GM12878 (cell line): Measurements from ENCODE around the gene BEST2. TPM values are rescaled to one million over a fixed set of nuclear protein-coding genes. Genes with fewer than 3 reads are reported as not detected.

Experiments
- ATAC-seq: fragments of 200-7000 bp; cut with Tn5 transposase; 3 replicates; pipeline ENCODE4 v1.9.1; 2020; ENCODE audit warnings: mild to moderate bottlenecking, moderate library complexity
- BruUV-seq: library from RNA; stranded (reverse); fragments of 400-500 nt; replicated peaks from 2 replicates; lab custom pipeline; 2021; lab: Mats Ljungman, UMichigan
- CTCF ChIA-PET: fragments of 300-600 bp; sonication (Branson Sonifier 250); formaldehyde crosslinking; extraction: SDS; loops from one replicate; lab custom pipeline; 2021; ENCODE audit warnings: inconsistent platforms; lab: Yijun Ruan, JAX
- POLR2A ChIA-PET: fragments of 350-600 bp; formaldehyde crosslinking; extraction: SDS; loops from one replicate; lab custom pipeline; 2021; ENCODE audit warnings: inconsistent platforms; lab: Charles Lee
- RAD21 ChIA-PET: fragments of 300-600 bp; sonication (Branson Sonifier 250); formaldehyde crosslinking; loops from one replicate; lab custom pipeline; 2023; ENCODE audit warnings: antibody characterized with exemption; ENCODE audit not compliant: unreplicated experiment; lab: Charles Lee
- SMC1A ChIA-PET: fragments of 300-600 bp; sonication (Branson Sonifier 250); formaldehyde crosslinking; loops from one replicate; lab custom pipeline; 2023; ENCODE audit not compliant: unreplicated experiment, uncharacterized antibody; lab: Charles Lee
- DNase-seq: peaks from one replicate; pipeline ENCODE4 v3.0.0-alpha.2; 2011; ENCODE audit warnings: low read depth, low spot score
- FAIRE-seq: peaks from 3 replicates; lab custom pipeline; 2011; peaks lifted over from hg19 to GRCh38; lab: Jason Lieb, UNC
- H2AFZ ChIP-seq: 2 replicates; pipeline ENCODE4 v1.6.0; 2011; ENCODE audit warnings: low read depth, low read length, control low read depth; ENCODE audit not compliant: control insufficient read depth
- H3K27ac ChIP-seq: 2 replicates; pipeline ENCODE4 v1.5.1; 2011; ENCODE audit warnings: control low read depth; ENCODE audit not compliant: control insufficient read depth, insufficient read depth
- H3K27me3 ChIP-seq, 2 experiments: replicated peaks in 1 of 2; 2 replicates each; pipeline versions ENCODE4 v1.6.0 to v1.6.1; 2011; ENCODE audit warnings: low read length in 1 of 2; ENCODE audit not compliant: control insufficient read depth in 2 of 2, insufficient read depth in 2 of 2
- H3K36me3 ChIP-seq, 2 experiments: 2 replicates each; pipeline ENCODE4 v1.5.1; 2011; ENCODE audit warnings: low read length in 1 of 2; ENCODE audit not compliant: control insufficient read depth in 2 of 2, insufficient read depth in 2 of 2
- H3K4me1 ChIP-seq: 2 replicates; pipeline ENCODE4 v1.6.1; 2011; ENCODE audit warnings: mild to moderate bottlenecking, low read length, moderate library complexity, mixed read lengths; ENCODE audit not compliant: control insufficient read depth, insufficient read depth
- H3K4me2 ChIP-seq: 2 replicates; pipeline ENCODE4 v1.6.0; 2011; ENCODE audit warnings: control low read depth; ENCODE audit not compliant: control insufficient read depth, insufficient read depth
- H3K4me3 ChIP-seq: fragments of 200-600 bp; sonication (generic); 2 replicates; pipeline ENCODE4 v1.5.1; 2016
- H3K79me2 ChIP-seq: 2 replicates; pipeline ENCODE4 v1.6.0; 2011; ENCODE audit warnings: low read length; ENCODE audit not compliant: control insufficient read depth, insufficient read depth
- H3K9ac ChIP-seq: 2 replicates; pipeline ENCODE4 v1.8.0; 2011; ENCODE audit warnings: low read length, control low read depth, mixed read lengths; ENCODE audit not compliant: control insufficient read depth, insufficient read depth
- H3K9me3 ChIP-seq: replicated peaks from 3 replicates; pipeline ENCODE4 v1.5.1; 2011; ENCODE audit warnings: mild to moderate bottlenecking, low read length; ENCODE audit not compliant: control insufficient read depth, insufficient read depth
- H4K20me1 ChIP-seq: 2 replicates; pipeline ENCODE4 v1.6.0; 2011; ENCODE audit not compliant: control insufficient read depth, insufficient read depth
- HSF1 ChIP-seq: fragments of 150-350 bp; IDR thresholded peaks from 2 replicates; pipeline ENCODE4 v1.6.1; 2014; ENCODE audit warnings: mild to moderate bottlenecking, low read depth, low read length
- IKZF2 ChIP-seq, 2 experiments: fragments of 450-650 bp; IDR thresholded peaks; 2 replicates each; pipeline ENCODE4 v1.6.1; 2017; ENCODE audit warnings: mild to moderate bottlenecking in 2 of 2, moderate library complexity in 2 of 2
- WGBS: methylation state at CpG from one replicate; pipeline ENCODE4 v1.1.6; 2016; ENCODE audit warnings: low lambda C conversion rate; ENCODE audit not compliant: insufficient replicate concordance, insufficient coverage; ENCODE audit errors: missing lambda C conversion rate; 5-methylcytosine and 5-hydroxymethylcytosine counted together
- in situ Hi-C: fragments of 300-500 bp; cut with MboI; formaldehyde crosslinking; loops from 9 replicates; pipeline ENCODE4 v1.14.3; 2018; ENCODE audit warnings: mixed read lengths
- intact Hi-C: fragments of 100-400 bp; cut with micrococcal nuclease; formaldehyde crosslinking; loops from one replicate; pipeline ENCODE4 v1.14.2; 2022; ENCODE audit not compliant: unreplicated experiment
- polyA plus RNA-seq, 11 experiments: library from polyadenylated mRNA; depleted of rRNA in 4 of 11; unstranded in 6 of 11; stranded (reverse) in 5 of 11; fragments of >200 nt; fragmentation: Nextera tagmentation in 4 of 11; fragmentation: Illumina TruSeq in 1 of 11; extraction: Ambion mirVana in 4 of 11; extraction: Trizol in 1 of 11; gene quantifications; 1 replicate in 1 of 11; 2 replicates in 10 of 11; pipeline versions ENCODE4 v1.2.1 to v1.2.3, GENCODE V29; 2011 to 2016; ENCODE audit warnings: inconsistent platforms in 2 of 11, missing spikeins in 2 of 11, low read depth in 1 of 11
- total RNA-seq, 4 experiments: library from RNA; depleted of rRNA in 3 of 4; stranded (reverse); fragments of >200 nt in 3 of 4; fragmentation: Illumina TruSeq in 1 of 4; extraction: Trizol in 1 of 4; gene quantifications; 2 replicates each; pipeline versions ENCODE4 v1.2.1 to v1.2.3, GENCODE V29; 2013 to 2021

BEST2 gene
- total and polyA plus RNA-seq, 10 of the 15 experiments (the other 5 are each of a cell fraction or from before 2014, with no cell fraction given) = not detected

- WGBS = 71% methylated on average over 6 of the region's 6 CpGs
- no peak for FAIRE-seq
- RAD21 ChIA-PET = interaction anchor here (1.2 to 9.0 kb wide), 7 partner anchors 17 to 88 kb away, joined by 3 to 76 read pairs (median 7); partner anchors contain the start of gene TNPO2
These were observed 8.1 kb downstream of the BEST2 start for GRCh38 chr19:12759686-12760085.

More at GRCh38 chr19:12759686-12760085, 8.1 kb downstream of the BEST2 start:
- no TSS peak for BruUV-seq
- no peak overlapping the region for H3K4me2 ChIP-seq
- no peaks in the 10 kb centered on the region for H3K4me1 ChIP-seq
- no peaks in the 10 kb centered on the region for H3K79me2 ChIP-seq
- no peak overlapping the region for H3K9ac ChIP-seq
- no peaks in the 10 kb centered on the region for H3K9me3 ChIP-seq
- no peaks in the 10 kb centered on the region for H4K20me1 ChIP-seq
- intact Hi-C loops = loop anchor here (1.0 to 5.0 kb wide), 3 partner anchors 37 to 197 kb away; no protein-coding TSS in a partner anchor
- ATAC-seq (no peak), DNase-seq (no peak)
- POLR2A ChIA-PET = no interaction called here
- H3K4me3 ChIP-seq = no peak overlapping the region
- in situ Hi-C loops = loop anchor here (5.0 kb wide), 1 partner anchor 38 kb away; no protein-coding TSS in a partner anchor
- no peak overlapping the region for H3K27ac ChIP-seq
- SMC1A ChIA-PET = interaction anchor here (1.2 to 2.6 kb wide), 6 partner anchors 22 to 87 kb away, joined by 3 to 31 read pairs (median 4); partner anchors contain the start of gene GET3
- H3K36me3 ChIP-seq = no peaks in the 10 kb centered on the region
- H2AFZ ChIP-seq = no peak overlapping the region
- H3K27me3 ChIP-seq = peaks cover 0 to 2% of the 10 kb centered on the region in 2 experiments; a peak in 2 of 4 replicates
- TF ChIP-seq IKZF2 (IDR thresholded peaks at IDR 0.05) = no peak
- TF ChIP-seq HSF1 = no peak
- CTCF ChIA-PET = interaction anchor here (0.6 to 17.0 kb wide), 26 partner anchors 9 to 206 kb away, joined by 3 to 426 read pairs (median 4); partner anchors contain the start of genes DHPS, GCDH, GET3 and HOOK2
